Endothelial cell of umbilical vein (primary cell): ENCODE results near the gene MICALL2. TPM values are rescaled to one million over a fixed set of nuclear protein-coding genes. Genes with fewer than 3 reads are reported as not detected.

ENCODE experiments used
- BruUV-seq: library from RNA; stranded (reverse); fragments of 400-500 nt; replicated peaks from 2 replicates; lab custom pipeline; 2021; lab: Mats Ljungman, UMichigan
- CTCF ChIA-PET: fragments of 300-600, 350-600 bp; sonication (Branson Sonifier 250); formaldehyde crosslinking; loops from one replicate; lab custom pipeline; 2021; ENCODE audit warnings: antibody characterized with exemption, inconsistent platforms; lab: Charles Lee
- POLR2A ChIA-PET: fragments of 300-600, 350-600 bp; sonication (Branson Sonifier 250); formaldehyde crosslinking; loops from one replicate; lab custom pipeline; 2021; ENCODE audit warnings: antibody characterized with exemption, inconsistent platforms; lab: Charles Lee
- DNase-seq: peaks from one replicate; pipeline ENCODE4 v3.0.0-alpha.2; 2011; ENCODE audit warnings: low read depth, low spot score
- FAIRE-seq: peaks from 2 replicates; lab custom pipeline; 2011; peaks lifted over from hg19 to GRCh38; lab: Jason Lieb, UNC
- H2AFZ ChIP-seq: 2 replicates; pipeline ENCODE4 v1.6.0; 2012; ENCODE audit warnings: low read depth, low read length, control low read depth, inconsistent platforms
- H3K27ac ChIP-seq: 2 replicates; pipeline ENCODE4 v1.5.1; 2011; ENCODE audit warnings: low read depth, mild to moderate bottlenecking, control low read depth, low read length, moderate library complexity; ENCODE audit not compliant: insufficient read depth
- H3K27me3 ChIP-seq, 2 experiments: 2 replicates each; pipeline versions ENCODE4 v1.6.0 to v1.6.1; 2011; ENCODE audit warnings: low read length in 2 of 2, mixed read lengths in 1 of 2; ENCODE audit not compliant: control insufficient read depth in 2 of 2, insufficient read depth in 2 of 2
- H3K36me3 ChIP-seq, 2 experiments: 2 replicates in 1 of 2; 3 replicates in 1 of 2; pipeline ENCODE4 v1.5.1; 2011; ENCODE audit warnings: low read length in 2 of 2, mild to moderate bottlenecking in 1 of 2, moderate library complexity in 1 of 2; ENCODE audit not compliant: control insufficient read depth in 2 of 2, insufficient read depth in 2 of 2; ENCODE audit errors: extremely low read depth in 1 of 2
- H3K4me1 ChIP-seq: 3 replicates; pipeline ENCODE4 v1.5.1; 2011; ENCODE audit warnings: mild to moderate bottlenecking, low read length; ENCODE audit not compliant: control insufficient read depth, insufficient read depth; ENCODE audit errors: extremely low read depth
- H3K4me2 ChIP-seq: 2 replicates; pipeline ENCODE4 v1.6.1; 2011; ENCODE audit warnings: low read length, control low read depth, mixed read lengths; ENCODE audit not compliant: insufficient read depth
- H3K4me3 ChIP-seq, 3 experiments: fragments of 200-600 bp in 1 of 3; sonication (generic), shearing (Covaris generic) in 1 of 3; replicated peaks in 1 of 3; 2 replicates each; pipeline ENCODE4 v1.5.1; 2011 to 2016; ENCODE audit warnings: control low read depth in 3 of 3, low read length in 3 of 3, mild to moderate bottlenecking in 2 of 3, inconsistent platforms in 1 of 3, low read depth in 1 of 3, moderate library complexity in 1 of 3; ENCODE audit not compliant: insufficient read depth in 1 of 3
- H3K79me2 ChIP-seq: 2 replicates; pipeline ENCODE4 v1.6.0; 2012; ENCODE audit warnings: low read length, inconsistent platforms; ENCODE audit not compliant: control insufficient read depth, insufficient read depth
- H3K9ac ChIP-seq: replicated peaks from 2 replicates; pipeline ENCODE3; 2011; ENCODE audit warnings: low read length, control low read depth; ENCODE audit not compliant: insufficient read depth; ENCODE audit errors: extremely low read depth
- H3K9me1 ChIP-seq: replicated peaks from 3 replicates; pipeline ENCODE4 v1.6.0; 2011; ENCODE audit warnings: mild to moderate bottlenecking, low read length; ENCODE audit not compliant: control insufficient read depth, insufficient read depth; ENCODE audit errors: extremely low read depth
- H3K9me3 ChIP-seq: replicated peaks from 2 replicates; pipeline ENCODE4 v1.5.1; 2012; ENCODE audit warnings: low read length, inconsistent platforms; ENCODE audit not compliant: control insufficient read depth, insufficient read depth
- H4K20me1 ChIP-seq: replicated peaks from 2 replicates; pipeline ENCODE3; 2011; ENCODE audit warnings: mild to moderate bottlenecking, low read length; ENCODE audit not compliant: control insufficient read depth, insufficient read depth; ENCODE audit errors: extremely low read depth
- EZH2 ChIP-seq: IDR thresholded peaks from 2 replicates; pipeline ENCODE4 v1.6.1; 2012; ENCODE audit warnings: borderline replicate concordance, low read depth, mild to moderate bottlenecking, moderate library complexity, low read length, inconsistent platforms; ENCODE audit not compliant: severe bottlenecking
- FOS ChIP-seq: IDR thresholded peaks from 2 replicates; pipeline ENCODE4 v1.6.1; 2011; ENCODE audit warnings: mild to moderate bottlenecking, low read length, moderate library complexity, borderline replicate concordance; ENCODE audit not compliant: insufficient read depth
- GATA2 ChIP-seq: IDR thresholded peaks from 2 replicates; pipeline ENCODE4 v1.7.0; 2011; ENCODE audit warnings: low read depth, mild to moderate bottlenecking, moderate library complexity, mixed read lengths, low read length; ENCODE audit not compliant: insufficient read length, insufficient read depth
- JUN ChIP-seq: IDR thresholded peaks from 2 replicates; pipeline ENCODE4 v1.6.1; 2011; ENCODE audit warnings: borderline replicate concordance, low read depth; ENCODE audit not compliant: insufficient read length, insufficient read depth
- MYC ChIP-seq: IDR thresholded peaks from one replicate; pipeline ENCODE4 v1.6.1; 2011; ENCODE audit warnings: mild to moderate bottlenecking, low read depth, low read length
- POLR2A ChIP-seq: IDR thresholded peaks from 2 replicates; pipeline ENCODE4 v1.6.1; 2012; ENCODE audit warnings: low read depth, mild to moderate bottlenecking, control low read depth, low read length
- POLR2AphosphoS5 ChIP-seq: IDR thresholded peaks from 2 replicates; pipeline ENCODE4 v1.6.1; 2012; ENCODE audit warnings: low read depth, mild to moderate bottlenecking, control low read depth, low read length, moderate library complexity; ENCODE audit not compliant: insufficient read depth
- dilution Hi-C: fragments of 300-500 bp; cut with MboI; formaldehyde crosslinking; loops from one replicate; pipeline ENCODE4 v1.15.0; 2019; ENCODE audit warnings: low sequenced_read_pairs; ENCODE audit not compliant: extremely low pct_ligation_motif_present
- intact Hi-C: fragments of 100-400 bp; cut with micrococcal nuclease; formaldehyde crosslinking; loops from one replicate; pipeline ENCODE4 v1.10.0; 2022
- polyA plus RNA-seq, 4 experiments: library from polyadenylated mRNA; depleted of rRNA in 3 of 4; stranded (reverse) in 3 of 4; unstranded in 1 of 4; fragments of >200 nt; gene quantifications; 2 replicates each; pipeline versions ENCODE4 v1.2.1 to v1.2.3, GENCODE V29; 2011 to 2012; ENCODE audit warnings: missing spikeins in 1 of 4
- total RNA-seq: library from RNA; stranded (reverse); gene quantifications from 2 replicates; pipeline ENCODE4 v1.2.3, GENCODE V29; 2021
- TF ChIP-seq, protein P1 (sequence below), 2 donors: IDR thresholded peaks; 1 replicate in 1 of 2; 2 replicates in 1 of 2; pipeline ENCODE4 v1.5.1; 2011; ENCODE audit warnings: low read length in 2 of 2, mild to moderate bottlenecking in 2 of 2, moderate library complexity in 2 of 2, control low read depth in 1 of 2, inconsistent platforms in 1 of 2, low read depth in 1 of 2; ENCODE audit not compliant: insufficient read depth in 1 of 2; ENCODE audit errors: extremely low read depth in 1 of 2
- TF ChIP-seq, protein P2 (sequence below): IDR thresholded peaks from 2 replicates; pipeline ENCODE4 v1.6.1; 2011; ENCODE audit not compliant: insufficient read depth, insufficient read length

Gene MICALL2
- total and polyA plus RNA-seq, 2 donors (not counting 3 experiments of a cell fraction or from before 2014, with no cell fraction given): 29.8 to 46.3 TPM

- Histone ChIP-seq H3K9ac (no peak overlapping the region), H3K4me2 (no peak overlapping the region), H3K27ac (no peak overlapping the region), H3K4me1 (no peaks in the 10 kb centered on the region), H4K20me1 (no peaks in the 10 kb centered on the region), H3K9me1 (no peaks in the 10 kb centered on the region), H3K9me3 (no peaks in the 10 kb centered on the region), H3K4me3 (no peak overlapping the region), H2AFZ (no peak overlapping the region), H3K36me3 (no peaks in the 10 kb centered on the region), H3K79me2 (no peaks in the 10 kb centered on the region), H3K27me3 (peaks cover 1 to 4% of the 10 kb centered on the region in 2 experiments)
- intact Hi-C loops (no loop called here), dilution Hi-C loops (no loop called here)
- ChIA-PET POLR2A (no interaction called here), CTCF (interaction anchor here (1.0 kb wide), 1 partner anchor 11 kb away, joined by 3 read pairs; no protein-coding TSS in a partner anchor)
- TF ChIP-seq POLR2A: no peak
- TF ChIP-seq POLR2AphosphoS5: no peak
- no peak for TF ChIP-seq FOS
- TF ChIP-seq, protein P1, sequence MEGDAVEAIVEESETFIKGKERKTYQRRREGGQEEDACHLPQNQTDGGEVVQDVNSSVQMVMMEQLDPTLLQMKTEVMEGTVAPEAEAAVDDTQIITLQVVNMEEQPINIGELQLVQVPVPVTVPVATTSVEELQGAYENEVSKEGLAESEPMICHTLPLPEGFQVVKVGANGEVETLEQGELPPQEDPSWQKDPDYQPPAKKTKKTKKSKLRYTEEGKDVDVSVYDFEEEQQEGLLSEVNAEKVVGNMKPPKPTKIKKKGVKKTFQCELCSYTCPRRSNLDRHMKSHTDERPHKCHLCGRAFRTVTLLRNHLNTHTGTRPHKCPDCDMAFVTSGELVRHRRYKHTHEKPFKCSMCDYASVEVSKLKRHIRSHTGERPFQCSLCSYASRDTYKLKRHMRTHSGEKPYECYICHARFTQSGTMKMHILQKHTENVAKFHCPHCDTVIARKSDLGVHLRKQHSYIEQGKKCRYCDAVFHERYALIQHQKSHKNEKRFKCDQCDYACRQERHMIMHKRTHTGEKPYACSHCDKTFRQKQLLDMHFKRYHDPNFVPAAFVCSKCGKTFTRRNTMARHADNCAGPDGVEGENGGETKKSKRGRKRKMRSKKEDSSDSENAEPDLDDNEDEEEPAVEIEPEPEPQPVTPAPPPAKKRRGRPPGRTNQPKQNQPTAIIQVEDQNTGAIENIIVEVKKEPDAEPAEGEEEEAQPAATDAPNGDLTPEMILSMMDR (IDR thresholded peaks at IDR 0.05; ENCODE audit: extremely low read depth in 1 of 2, insufficient read depth in 1 of 2, low read depth in 1 of 2, low read length in 2 of 2): no peak
- no peak for TF ChIP-seq MYC
- no peak for TF ChIP-seq JUN
- TF ChIP-seq, protein P2, sequence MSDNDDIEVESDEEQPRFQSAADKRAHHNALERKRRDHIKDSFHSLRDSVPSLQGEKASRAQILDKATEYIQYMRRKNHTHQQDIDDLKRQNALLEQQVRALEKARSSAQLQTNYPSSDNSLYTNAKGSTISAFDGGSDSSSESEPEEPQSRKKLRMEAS: no peak
- no peak for TF ChIP-seq GATA2
- TF ChIP-seq EZH2: no peak
- DNase-seq: no peak
- no peak for FAIRE-seq
- BruUV-seq: no TSS peak
Observed at GRCh38 chr7:1428941-1429501, 30.2 kb downstream of the MICALL2 start.
